GM19468 (cell line): ENCODE measurements around the gene CSKMT.
A peak's percentile ranks its signal among the peaks of the same experiment; 100 is the strongest.
"Not testable (repeated sequence)": the region's sequence is repeated elsewhere in the genome, so short reads cannot be mapped to it uniquely, and the experiment has no call there.

Source experiments
- ATAC-seq: cut with Tn5 transposase; IDR thresholded peaks from one replicate; pipeline ENCODE4 v1.9.1; 2021; ENCODE audit warnings: mild to moderate bottlenecking, moderate library complexity, moderate number of reproducible peaks; ENCODE audit not compliant: unreplicated experiment; ENCODE audit errors: extremely low read depth

CSKMT gene, protein sequence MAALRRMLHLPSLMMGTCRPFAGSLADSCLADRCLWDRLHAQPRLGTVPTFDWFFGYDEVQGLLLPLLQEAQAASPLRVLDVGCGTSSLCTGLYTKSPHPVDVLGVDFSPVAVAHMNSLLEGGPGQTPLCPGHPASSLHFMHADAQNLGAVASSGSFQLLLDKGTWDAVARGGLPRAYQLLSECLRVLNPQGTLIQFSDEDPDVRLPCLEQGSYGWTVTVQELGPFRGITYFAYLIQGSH

GRCh38 chr11:62665075-62665598 is at the start of gene CSKMT, which contains the start of gene C11orf98:
CSKMT (plus strand) TSS chr11:62665312; CDS start chr11:62665880, 568 bp downstream.
C11orf98 (minus strand) TSS chr11:62665210; CDS start chr11:62665169, 41 bp downstream.
- ATAC-seq = no peak

DNA sequence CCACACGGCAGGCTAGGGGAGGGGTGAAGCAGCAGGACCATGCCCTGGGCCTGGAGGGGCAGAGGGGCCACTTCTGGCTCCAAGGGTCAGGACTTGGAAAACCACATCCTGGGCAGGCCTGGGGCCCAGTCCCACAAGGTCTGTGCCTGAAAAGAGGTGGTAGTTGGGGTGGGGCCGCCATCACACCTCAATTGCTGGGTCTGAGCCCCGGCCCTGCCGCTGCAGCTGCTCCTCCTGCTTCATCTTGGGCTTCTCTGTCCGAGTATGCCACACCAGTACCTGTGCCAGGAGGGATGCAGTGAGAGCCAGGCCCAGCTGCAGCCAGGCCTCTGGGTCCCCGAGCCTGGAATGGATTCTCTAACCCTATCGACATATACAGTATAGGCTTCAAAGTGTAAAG is 49.6 kb upstream of the CSKMT start:
- no peak for ATAC-seq

DNA sequence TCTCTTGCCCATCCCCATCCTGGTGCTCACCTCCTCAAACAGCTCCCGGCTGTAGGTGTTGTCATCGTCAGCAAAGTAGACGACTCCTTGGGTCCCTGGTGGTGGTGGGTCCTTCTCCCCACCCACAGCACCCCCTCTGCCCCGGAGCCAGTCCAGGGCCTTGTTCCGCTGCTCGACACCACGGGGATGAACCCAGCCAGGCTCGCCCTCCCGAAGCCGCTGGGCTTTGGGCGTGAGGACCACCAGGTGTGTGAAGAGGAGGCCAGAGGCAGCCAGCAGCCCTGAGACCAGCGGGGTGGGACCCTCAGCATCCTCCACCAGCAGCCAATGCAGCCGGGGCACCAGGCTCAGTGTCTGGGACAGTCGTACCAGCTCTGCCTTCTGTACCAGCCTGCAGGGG is 48.2 kb upstream of the CSKMT start:
- ATAC-seq = not testable (repeated sequence)

- no peak for ATAC-seq
Measured at GRCh38 chr11:62621027-62621566, 44.0 kb upstream of the CSKMT start.

DNA sequence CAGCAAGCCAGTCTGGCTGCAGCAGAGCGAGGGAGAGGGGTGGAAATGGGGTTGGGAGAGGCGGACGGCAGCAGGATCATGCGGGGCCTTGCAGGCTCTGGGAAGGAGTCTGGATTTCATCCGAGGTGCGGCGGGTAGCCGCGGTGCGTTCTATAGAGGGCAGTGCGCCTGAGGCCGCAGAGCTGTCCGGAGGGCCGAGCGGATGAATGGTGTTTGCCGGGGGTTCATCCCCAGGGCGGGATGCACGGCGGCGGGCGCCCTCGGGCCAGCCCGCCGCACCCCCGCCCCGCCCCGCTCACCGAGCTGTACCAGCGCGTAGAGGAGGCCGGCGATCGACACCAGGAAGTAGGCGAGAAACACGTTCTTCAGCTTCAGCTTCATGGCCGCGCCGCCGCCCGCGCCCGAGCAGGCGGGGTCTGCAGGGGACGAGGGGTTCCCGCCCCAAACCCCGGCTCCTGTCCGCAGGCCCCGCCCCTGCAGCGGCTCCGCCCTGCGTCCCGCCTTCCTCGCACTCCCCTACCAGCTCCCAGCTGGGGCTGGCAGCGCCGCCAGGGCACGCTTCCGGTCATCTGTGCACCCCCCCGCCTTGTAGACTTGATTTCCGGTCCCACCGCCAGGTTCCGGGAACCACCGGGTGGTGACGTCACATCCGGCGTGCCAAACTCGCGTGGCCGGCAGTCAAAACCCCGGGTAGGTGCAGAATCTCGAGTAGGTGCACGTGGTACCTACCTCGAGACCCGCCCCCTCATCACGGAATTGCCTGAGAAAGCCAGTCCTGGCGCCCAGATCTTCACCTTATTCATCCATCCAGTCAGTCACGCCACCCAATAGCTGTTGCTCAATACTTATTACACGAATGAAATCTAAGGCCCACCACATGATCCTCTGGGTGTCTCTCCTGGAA is 43.3 kb upstream of the CSKMT start, which contains the start of gene B3GAT3:
Gene B3GAT3 (minus strand): TSS at position 420 of the 904 bp plus-strand sequence. CDS start 39 bp downstream, at position 381.
- ATAC-seq = peak; percentile 92

- no peak for ATAC-seq
Measured at GRCh38 chr11:62622476-62623089, 42.5 kb upstream of the CSKMT start.

DNA sequence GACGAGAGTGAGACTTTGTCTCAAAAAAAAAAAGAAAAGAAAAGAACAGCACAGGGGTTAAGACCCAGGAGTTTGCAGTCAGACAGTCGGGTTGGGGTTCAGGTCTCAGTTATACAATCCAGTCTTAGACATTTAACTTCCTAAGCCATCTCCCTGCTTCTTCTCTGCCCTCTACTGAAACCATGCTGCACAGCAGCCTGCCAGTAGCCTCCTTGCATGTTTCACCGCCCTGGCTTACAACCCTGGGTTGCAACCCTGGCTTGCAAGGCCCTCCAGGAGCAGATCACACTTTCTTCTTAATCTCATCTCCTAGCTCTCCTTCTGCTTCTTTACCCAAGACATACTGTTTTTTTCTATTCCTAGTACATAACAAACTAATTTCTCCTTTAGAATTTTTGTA is 37.4 kb upstream of the CSKMT start:
- ATAC-seq = no peak

DNA sequence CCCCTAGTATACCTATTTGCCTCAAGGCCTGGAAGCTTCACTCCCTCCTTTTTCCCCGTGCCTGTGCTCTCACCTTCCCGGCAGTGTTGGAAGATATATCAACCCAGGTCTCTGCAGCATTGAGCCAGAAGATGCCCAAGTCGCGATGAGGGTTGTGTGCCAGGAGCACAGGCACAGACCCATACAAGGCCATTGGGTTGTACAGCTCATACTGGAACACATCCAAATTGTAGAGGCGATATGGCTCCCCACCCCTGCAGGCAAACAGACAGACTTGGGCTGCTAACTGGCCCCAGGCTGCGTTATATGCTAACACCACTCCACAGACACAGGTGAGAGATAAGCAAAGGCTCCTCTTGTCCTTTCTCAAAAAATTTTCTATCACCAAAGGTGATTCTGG is 32.6 kb upstream of the CSKMT start:
- no peak for ATAC-seq

DNA sequence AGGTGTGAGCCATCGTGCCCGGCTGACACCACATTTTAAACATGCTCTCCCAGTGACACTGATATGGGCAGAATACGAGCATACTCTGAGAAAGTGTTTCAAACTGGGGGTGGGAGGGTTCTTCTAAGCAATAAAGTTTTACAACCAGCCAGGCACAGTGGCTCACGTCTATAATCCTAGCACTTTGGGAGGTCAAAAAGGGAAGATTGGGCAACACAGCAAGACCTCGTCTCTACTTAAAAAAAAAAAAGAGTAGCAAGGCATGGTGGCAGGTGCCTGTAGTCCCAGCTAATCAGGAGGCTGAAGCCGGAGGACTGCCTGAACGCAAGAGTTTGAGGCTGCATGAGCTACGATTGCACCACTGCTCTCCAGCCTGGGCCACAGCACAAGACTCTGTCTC is 20.9 kb upstream of the CSKMT start:
- no peak for ATAC-seq

- ATAC-seq = no peak
Measured at GRCh38 chr11:62645671-62645945, 19.5 kb upstream of the CSKMT start.

GRCh38 chr11:62645946-62646824 is 18.9 kb upstream of the CSKMT start, which contains the start of gene GANAB:
GANAB (minus strand) TSS chr11:62646613; CDS start chr11:62646599, 14 bp downstream.
- no peak for ATAC-seq

DNA sequence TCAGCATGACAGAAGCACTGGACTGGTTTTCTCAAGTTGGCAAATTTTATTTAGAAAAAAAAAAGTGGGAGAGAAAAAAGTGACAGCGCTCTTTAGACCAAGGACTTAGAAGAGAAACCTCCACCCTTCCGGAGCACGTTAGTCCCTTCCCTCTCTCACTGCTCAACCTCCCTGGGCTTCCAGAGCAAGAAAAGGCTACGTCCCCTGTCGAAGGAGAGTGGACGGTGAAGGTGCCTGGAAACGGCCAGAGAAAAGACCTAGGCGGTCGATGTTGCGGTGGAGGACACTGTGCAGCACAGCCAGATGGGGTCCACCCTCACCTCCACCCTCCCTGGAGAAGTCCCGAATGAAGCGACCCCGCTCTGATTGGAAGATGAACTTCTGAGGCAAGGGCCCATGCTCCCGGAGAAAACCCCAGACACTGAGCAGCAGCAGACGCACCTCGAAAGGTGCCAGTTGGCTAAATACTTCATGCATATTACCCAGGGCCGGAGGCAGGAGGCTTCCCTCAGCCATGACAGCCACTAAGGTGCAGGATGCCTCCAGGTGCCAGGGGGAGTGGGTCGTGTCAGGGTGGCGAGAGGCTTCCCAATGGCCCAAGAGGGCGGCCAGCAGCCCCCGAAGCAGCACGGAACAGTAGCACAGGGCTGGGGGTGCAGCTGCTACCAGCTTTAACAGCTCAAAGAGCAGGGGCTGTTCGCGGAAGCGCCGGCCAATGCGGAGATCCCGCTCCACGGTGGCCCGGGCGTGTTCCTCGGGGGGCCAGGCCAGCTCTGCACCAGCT is 18.1 kb upstream of the CSKMT start:
- ATAC-seq = no peak

GRCh38 chr11:62647609-62648005 is 17.5 kb upstream of the CSKMT start:
- ATAC-seq = no peak

DNA sequence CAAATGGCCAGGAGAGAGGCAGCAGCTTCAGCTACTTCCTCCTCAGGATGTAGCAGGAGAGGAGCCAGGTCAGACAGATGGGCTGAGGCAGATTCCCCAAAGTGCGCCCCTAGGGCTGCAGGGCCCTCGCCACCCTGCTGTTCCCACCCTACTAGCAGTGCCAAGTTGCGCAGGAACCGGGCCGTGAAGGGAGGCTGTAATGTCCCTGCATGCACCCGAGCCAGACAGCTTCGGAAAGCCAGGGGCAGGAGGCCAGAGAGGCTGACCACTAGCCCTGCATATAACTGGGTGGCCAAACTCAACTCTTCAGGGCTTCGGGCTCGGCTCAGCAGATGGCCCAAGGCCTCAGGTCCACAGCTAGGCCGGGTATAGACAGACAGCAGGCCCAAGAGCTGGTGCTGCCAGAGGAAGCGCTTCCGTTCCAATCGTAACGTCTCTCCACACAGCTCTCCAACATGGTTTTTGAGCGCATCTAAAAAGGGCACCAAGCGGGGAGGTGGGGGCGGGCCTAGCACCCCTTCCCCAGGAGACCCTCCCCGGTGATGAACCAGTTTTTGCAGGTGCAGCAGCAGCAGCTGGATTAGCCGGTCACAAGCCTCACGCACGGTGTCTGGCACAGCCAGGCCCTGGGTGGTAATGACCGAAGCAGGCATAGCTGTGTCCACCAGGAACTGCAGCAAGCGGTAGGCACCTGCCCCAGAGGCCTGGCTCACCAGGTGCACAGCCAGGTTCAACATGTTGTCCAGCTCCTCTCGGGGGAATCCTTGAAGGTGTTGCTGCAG is 16.7 kb upstream of the CSKMT start:
- no peak for ATAC-seq

- ATAC-seq = no peak
Measured at GRCh38 chr11:62648967-62649364, 16.1 kb upstream of the CSKMT start.

DNA sequence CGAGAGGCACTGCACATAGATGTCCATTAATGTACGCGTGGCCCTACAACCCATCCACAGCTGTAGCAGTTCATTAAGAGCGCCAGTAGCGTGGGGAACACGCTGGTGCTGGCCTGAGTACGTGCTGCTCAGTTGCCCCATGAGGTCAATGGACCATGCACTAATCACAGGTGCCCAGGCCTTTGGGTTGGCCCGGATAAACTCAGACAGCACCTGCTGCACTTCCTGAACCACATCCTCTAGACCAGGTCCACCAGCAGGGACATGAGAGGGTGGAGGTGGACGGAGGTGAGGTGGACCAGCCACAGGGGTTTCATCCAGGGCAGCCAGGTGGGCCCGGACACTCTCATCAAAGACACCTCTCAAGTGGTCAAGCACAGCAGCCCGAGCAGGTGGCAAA is 15.6 kb upstream of the CSKMT start:
- no peak for ATAC-seq

GRCh38 chr11:62650283-62650682 is 14.8 kb upstream of the CSKMT start:
- ATAC-seq = not testable (repeated sequence)
